ENCODE results near the gene NFIC.

The NFIC gene

GRCh38 chr19:3515891-3516422 is 149.6 kb downstream of the NFIC start:
- FAIRE-seq, result no peak

- FAIRE-seq, result no peak
Observed at GRCh38 chr19:3516675-3517207, 150.4 kb downstream of the NFIC start.

- FAIRE-seq, result no peak
Observed at GRCh38 chr19:3517638-3518037, 151.3 kb downstream of the NFIC start.

GRCh38 chr19:3518255-3518654 is 151.9 kb downstream of the NFIC start:
- no peak for FAIRE-seq

GRCh38 chr19:3518659-3519058 is 152.3 kb downstream of the NFIC start:
- no peak for FAIRE-seq
